Measurements from ENCODE around the gene STAG3. TPM values are rescaled to one million over a fixed set of nuclear protein-coding genes. Genes with fewer than 3 reads are reported as not detected.
"Not testable (repeated sequence)": the region's sequence is repeated elsewhere in the genome, so short reads cannot be mapped to it uniquely, and the experiment has no call there.

The STAG3 gene, protein sequence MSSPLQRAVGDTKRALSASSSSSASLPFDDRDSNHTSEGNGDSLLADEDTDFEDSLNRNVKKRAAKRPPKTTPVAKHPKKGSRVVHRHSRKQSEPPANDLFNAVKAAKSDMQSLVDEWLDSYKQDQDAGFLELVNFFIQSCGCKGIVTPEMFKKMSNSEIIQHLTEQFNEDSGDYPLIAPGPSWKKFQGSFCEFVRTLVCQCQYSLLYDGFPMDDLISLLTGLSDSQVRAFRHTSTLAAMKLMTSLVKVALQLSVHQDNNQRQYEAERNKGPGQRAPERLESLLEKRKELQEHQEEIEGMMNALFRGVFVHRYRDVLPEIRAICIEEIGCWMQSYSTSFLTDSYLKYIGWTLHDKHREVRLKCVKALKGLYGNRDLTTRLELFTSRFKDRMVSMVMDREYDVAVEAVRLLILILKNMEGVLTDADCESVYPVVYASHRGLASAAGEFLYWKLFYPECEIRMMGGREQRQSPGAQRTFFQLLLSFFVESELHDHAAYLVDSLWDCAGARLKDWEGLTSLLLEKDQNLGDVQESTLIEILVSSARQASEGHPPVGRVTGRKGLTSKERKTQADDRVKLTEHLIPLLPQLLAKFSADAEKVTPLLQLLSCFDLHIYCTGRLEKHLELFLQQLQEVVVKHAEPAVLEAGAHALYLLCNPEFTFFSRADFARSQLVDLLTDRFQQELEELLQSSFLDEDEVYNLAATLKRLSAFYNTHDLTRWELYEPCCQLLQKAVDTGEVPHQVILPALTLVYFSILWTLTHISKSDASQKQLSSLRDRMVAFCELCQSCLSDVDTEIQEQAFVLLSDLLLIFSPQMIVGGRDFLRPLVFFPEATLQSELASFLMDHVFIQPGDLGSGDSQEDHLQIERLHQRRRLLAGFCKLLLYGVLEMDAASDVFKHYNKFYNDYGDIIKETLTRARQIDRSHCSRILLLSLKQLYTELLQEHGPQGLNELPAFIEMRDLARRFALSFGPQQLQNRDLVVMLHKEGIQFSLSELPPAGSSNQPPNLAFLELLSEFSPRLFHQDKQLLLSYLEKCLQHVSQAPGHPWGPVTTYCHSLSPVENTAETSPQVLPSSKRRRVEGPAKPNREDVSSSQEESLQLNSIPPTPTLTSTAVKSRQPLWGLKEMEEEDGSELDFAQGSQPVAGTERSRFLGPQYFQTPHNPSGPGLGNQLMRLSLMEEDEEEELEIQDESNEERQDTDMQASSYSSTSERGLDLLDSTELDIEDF
- 0.22 and 0.69 TPM in 2 replicates for total RNA-seq

DNA sequence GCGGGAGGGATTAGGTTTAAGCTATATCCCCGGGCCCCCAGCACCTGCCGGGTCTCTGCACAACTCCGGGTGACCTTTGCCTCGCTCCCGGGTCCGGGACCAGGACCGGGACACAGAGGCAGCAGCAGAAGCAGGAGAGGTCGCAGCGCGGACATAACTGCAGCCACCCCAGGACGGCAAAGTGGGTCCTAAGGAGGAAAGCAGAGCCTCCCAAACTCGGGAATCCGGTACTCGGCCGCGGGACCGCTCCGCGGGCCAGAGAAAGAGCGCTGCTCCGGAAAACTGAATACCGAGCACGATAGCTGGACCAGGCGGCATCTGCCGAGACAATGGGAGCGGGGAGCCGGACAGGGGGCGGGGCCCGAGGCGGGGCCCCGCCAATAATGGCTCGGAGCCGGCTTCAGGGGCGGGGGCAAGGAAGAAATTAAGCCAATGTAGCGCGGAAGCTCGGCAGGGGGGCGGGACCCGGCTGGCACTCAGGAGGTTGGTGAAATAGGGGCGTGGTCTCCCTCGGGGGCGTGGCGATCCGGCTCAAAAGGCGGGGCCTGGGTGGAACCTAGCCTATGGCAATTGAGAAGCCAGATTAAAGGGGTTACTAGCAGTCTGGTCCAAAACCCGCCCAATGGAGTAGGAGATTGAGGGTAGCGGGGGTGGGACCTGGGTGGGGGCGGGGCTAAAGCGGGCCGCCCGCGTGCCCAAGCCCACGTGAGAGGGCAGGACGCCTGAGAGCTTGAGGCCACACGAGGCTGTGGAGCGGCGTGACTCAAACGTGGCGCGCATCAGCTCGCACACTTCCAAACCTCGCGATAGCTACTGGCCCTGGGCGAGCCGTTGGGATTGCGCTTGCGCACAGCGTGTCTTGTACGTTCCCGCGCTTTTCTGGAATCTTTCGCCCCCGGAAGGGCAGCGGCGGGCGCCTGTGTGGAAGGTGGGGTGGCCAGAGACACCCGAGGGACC, at the start of gene STAG3, which contains the start of gene GPC2:
STAG3 (plus strand) TSS at position 874 of the 957 bp plus-strand sequence. CDS start 2,639 bp downstream, outside the sequence.
GPC2 (minus strand) TSS at position 337 of the 957 bp plus-strand sequence; CDS start at position 155, 182 bp downstream.
- peak; percentile 56 for DNase-seq (ENCODE audit: low read depth)
- peak within 1 kb of the TSS; percentile 68 for H3K4me3 ChIP-seq (ENCODE audit: low read depth, low read length)
- TF ChIP-seq, protein P1, sequence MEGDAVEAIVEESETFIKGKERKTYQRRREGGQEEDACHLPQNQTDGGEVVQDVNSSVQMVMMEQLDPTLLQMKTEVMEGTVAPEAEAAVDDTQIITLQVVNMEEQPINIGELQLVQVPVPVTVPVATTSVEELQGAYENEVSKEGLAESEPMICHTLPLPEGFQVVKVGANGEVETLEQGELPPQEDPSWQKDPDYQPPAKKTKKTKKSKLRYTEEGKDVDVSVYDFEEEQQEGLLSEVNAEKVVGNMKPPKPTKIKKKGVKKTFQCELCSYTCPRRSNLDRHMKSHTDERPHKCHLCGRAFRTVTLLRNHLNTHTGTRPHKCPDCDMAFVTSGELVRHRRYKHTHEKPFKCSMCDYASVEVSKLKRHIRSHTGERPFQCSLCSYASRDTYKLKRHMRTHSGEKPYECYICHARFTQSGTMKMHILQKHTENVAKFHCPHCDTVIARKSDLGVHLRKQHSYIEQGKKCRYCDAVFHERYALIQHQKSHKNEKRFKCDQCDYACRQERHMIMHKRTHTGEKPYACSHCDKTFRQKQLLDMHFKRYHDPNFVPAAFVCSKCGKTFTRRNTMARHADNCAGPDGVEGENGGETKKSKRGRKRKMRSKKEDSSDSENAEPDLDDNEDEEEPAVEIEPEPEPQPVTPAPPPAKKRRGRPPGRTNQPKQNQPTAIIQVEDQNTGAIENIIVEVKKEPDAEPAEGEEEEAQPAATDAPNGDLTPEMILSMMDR (conservative IDR thresholded peaks at IDR 0.05; ENCODE audit: low read depth, low read length) = no peak

DNA sequence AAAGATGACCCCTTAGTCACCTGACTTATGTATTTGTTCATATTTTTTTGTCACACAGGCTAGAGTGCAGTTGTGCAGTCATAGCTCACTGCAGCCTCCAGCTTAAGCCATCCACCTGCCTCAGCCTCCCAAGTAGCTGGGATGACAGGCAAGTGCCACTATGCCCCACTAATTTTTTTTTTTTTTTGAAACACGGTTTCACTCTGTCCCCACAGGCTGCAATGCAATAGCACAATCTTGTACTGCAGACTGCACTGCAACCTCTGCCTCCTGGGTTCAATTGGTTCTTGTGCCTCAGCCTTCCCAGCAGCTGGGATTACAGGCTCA, 49.1 kb upstream of the STAG3 start:
- TF ChIP-seq, protein P1 (conservative IDR thresholded peaks at IDR 0.05; ENCODE audit: low read depth, low read length) = no peak
- no peak for DNase-seq (ENCODE audit: low read depth)
- no peak overlapping the region for H3K4me3 ChIP-seq (ENCODE audit: low read depth, low read length)

DNA sequence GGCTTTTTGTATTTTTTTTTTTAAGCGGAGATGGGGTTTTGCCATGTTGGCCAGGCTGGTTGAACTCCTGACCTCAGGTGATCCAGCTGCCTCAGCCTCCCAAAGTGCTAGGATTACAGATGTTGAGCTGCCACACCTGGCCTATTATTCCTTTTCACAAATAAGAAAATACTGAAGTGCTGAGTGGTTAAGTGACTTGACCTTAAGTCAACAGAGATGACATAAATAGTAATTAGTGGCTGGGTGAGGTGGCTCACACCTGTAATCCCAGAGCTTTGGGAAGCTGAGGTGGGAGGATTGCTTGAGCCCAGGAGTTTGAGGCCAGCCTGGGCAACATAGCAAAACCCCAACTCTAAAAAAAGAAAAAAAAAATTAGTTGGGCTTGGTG, 47.5 kb upstream of the STAG3 start:
- not testable (repeated sequence) for DNase-seq (ENCODE audit: low read depth); H3K4me3 ChIP-seq (ENCODE audit: low read depth, low read length)

DNA sequence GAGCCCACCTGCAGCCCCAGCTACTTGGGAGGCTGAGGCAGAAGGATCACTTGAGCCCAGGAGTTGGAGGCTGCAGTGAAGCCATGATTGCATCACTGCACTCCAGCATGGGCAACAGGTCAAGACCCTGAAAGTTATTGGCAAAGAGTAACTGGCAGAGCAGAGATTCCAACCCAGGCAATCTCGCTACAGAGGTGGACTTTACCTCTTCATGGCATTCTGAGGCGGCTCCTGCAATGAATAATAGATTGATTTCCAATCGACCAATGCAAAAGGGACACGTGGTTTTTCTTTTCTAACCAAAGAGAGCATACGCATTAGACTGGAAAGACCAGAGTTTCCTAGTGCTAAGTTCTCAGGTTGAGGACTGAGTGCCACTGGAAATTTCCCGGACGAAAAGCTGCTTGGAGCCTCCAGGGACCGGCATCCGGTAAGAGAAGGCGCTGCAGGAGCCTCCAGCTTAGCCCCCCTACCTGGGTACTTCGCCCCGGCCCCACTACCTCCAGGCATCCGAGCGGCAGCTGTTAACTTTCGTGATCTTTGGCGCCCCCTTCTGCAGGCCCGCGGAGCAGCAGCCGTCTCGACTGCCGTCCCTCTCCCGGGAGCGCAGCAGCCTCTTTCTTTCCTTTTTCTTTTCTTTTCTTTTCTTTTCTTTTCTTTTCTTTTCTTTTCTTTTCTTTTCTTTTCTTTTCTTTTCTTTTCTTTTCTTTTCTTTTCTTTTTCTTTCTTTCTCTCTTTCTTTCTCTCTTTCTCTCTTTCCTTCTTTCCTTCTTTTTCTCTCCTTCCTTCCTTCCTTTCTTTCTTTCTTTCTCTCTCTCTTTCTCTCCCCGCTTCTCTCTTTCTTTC, 46.9 kb upstream of the STAG3 start:
- TF ChIP-seq, protein P1 (conservative IDR thresholded peaks at IDR 0.05; ENCODE audit: low read depth, low read length) = peak; percentile 68
- DNase-seq (ENCODE audit: low read depth) = no peak
- peak overlapping the region; percentile 43 for H3K4me3 ChIP-seq (ENCODE audit: low read depth, low read length)

DNA sequence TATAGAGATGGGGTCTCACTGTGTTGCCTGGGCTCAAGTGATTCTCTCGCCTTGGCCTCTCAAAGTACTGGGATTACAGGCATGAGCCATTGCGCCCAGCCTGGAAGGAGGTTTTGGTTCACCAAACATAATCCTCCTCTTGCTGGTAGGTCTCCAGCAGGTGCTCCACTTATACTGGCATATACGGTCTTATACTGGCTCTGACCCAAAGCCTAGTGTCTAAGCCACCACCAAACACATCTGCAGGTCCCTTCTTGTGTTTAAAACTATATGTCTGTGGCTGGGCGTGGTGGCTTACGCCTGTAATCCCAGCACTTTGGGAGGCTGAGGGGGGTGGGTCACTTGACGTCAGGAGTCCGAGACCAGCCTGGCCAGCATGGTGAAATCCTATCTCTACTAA, 45.6 kb upstream of the STAG3 start:
- TF ChIP-seq, protein P1 (conservative IDR thresholded peaks at IDR 0.05; ENCODE audit: low read depth, low read length) = no peak
- no peak for DNase-seq (ENCODE audit: low read depth)

DNA sequence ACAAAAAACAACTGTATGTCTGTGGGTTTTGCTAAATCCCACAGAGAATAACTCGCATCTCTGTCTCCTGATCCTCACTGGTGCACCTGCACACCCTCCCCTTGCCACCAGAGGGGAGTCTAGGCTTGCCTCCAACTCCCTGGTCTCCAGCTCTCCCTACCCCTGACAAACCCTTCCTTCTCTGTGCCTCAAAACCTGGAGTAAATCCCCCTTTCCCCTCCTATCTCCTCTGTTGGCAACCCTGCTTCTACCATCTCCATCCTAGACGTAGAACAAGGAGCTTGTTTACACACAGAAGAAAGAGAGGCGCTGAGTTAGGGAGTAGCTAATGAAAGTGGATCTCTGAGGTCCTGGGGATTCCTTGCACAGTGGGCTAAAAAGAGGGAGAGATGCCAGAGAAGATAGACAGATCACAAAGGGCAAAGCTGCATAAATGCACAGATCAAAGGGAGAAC, 45.0 kb upstream of the STAG3 start:
- TF ChIP-seq, protein P1 (conservative IDR thresholded peaks at IDR 0.05; ENCODE audit: low read depth, low read length) = peak; percentile 97
- H3K4me3 ChIP-seq (ENCODE audit: low read depth, low read length) = no peak overlapping the region
- DNase-seq (ENCODE audit: low read depth) = no peak

More for the DNA sequence above, 45.6 kb upstream of the STAG3 start:
- H3K4me3 ChIP-seq (ENCODE audit: low read depth, low read length) = no peak overlapping the region
